ENCODE results near the gene ZNF32. TPM values are rescaled to one million over a fixed set of nuclear protein-coding genes. Genes with fewer than 3 reads are reported as not detected.
"Not testable (repeated sequence)": the region's sequence is repeated elsewhere in the genome, so short reads cannot be mapped to it uniquely, and the experiment has no call there.

Gene ZNF32
- total RNA-seq, 1 experiment from 2014 or later = 17.8 TPM

DNA sequence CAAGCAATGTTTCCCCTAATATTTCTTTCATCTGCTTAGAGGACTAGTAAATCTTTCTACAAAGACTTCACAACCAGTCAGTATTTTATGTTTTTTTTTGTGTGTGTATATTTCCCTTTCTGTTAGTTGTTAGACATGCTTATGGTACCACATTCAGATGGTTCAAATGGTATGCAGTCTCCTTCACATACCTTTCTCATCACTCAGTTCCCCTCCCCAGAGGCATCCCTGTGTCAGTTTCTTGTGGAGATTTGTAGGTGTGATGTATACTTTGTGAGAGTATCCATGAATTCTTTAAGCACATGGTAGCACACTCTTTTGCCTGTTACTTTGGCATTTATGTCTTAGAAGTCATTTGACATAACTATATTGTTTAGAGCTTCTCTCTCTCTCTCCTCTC is 38.0 kb downstream of the ZNF32 start:
- no peak for DNase-seq
- intact Hi-C loops (cut with micrococcal nuclease; ENCODE audit: unreplicated experiment) = no loop called here
- Mint-ChIP-seq H3K4me3 (ENCODE audit: low read depth, unreplicated experiment) (no peak overlapping the region), H3K27me3 (ENCODE audit: unreplicated experiment) (no peaks in the 10 kb centered on the region), H3K27ac (ENCODE audit: unreplicated experiment) (no peak overlapping the region), H3K36me3 (ENCODE audit: insufficient read depth, unreplicated experiment) (peaks cover 35% of the 10 kb centered on the region), H3K9me3 (ENCODE audit: low read depth, unreplicated experiment) (peaks cover 14% of the 10 kb centered on the region), H3K4me1 (ENCODE audit: low read depth, unreplicated experiment) (peaks cover 7% of the 10 kb centered on the region)
- CTCF ChIA-PET = no interaction called here
- TF ChIP-seq, protein P1, sequence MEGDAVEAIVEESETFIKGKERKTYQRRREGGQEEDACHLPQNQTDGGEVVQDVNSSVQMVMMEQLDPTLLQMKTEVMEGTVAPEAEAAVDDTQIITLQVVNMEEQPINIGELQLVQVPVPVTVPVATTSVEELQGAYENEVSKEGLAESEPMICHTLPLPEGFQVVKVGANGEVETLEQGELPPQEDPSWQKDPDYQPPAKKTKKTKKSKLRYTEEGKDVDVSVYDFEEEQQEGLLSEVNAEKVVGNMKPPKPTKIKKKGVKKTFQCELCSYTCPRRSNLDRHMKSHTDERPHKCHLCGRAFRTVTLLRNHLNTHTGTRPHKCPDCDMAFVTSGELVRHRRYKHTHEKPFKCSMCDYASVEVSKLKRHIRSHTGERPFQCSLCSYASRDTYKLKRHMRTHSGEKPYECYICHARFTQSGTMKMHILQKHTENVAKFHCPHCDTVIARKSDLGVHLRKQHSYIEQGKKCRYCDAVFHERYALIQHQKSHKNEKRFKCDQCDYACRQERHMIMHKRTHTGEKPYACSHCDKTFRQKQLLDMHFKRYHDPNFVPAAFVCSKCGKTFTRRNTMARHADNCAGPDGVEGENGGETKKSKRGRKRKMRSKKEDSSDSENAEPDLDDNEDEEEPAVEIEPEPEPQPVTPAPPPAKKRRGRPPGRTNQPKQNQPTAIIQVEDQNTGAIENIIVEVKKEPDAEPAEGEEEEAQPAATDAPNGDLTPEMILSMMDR (IDR thresholded peaks at IDR 0.05; ENCODE audit: unreplicated experiment) = no peak
- no TSS peak for BruUV-seq (replicated peaks)

DNA sequence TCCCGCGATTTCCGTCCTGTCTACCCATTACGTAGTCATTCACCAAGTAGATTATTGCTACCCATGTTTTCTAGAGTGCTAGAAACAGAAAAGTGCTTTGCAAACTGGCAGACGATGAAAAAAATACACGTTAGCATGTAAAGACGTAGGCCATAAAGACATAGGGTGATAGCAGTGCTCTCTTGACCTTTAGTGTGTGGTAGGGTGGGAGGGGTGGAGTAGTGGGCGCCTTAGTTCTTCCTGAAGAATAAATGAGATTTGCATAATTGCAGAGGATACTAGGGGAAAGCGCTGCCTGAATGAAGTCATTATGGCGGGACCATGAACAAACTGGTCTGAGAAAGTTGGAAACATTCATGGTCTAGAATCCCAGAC is 41.5 kb downstream of the ZNF32 start:
- no peak for DNase-seq
- no peak overlapping the region for H3K27ac Mint-ChIP-seq (ENCODE audit: unreplicated experiment)
- peak overlapping the region; percentile 71 for H3K4me3 Mint-ChIP-seq (ENCODE audit: low read depth, unreplicated experiment)
- CTCF ChIA-PET = no interaction called here
- peaks cover 7% of the 10 kb centered on the region for H3K4me1 Mint-ChIP-seq (ENCODE audit: low read depth, unreplicated experiment)
- H3K27me3 Mint-ChIP-seq (ENCODE audit: unreplicated experiment) = peaks cover 5% of the 10 kb centered on the region
- no TSS peak for BruUV-seq (replicated peaks)
- intact Hi-C loops (cut with micrococcal nuclease; ENCODE audit: unreplicated experiment) = no loop called here
- H3K36me3 Mint-ChIP-seq (ENCODE audit: insufficient read depth, unreplicated experiment) = peaks cover 24% of the 10 kb centered on the region
- TF ChIP-seq, protein P1 (IDR thresholded peaks at IDR 0.05; ENCODE audit: unreplicated experiment) = no peak
- peaks cover 8% of the 10 kb centered on the region for H3K9me3 Mint-ChIP-seq (ENCODE audit: low read depth, unreplicated experiment)

DNA sequence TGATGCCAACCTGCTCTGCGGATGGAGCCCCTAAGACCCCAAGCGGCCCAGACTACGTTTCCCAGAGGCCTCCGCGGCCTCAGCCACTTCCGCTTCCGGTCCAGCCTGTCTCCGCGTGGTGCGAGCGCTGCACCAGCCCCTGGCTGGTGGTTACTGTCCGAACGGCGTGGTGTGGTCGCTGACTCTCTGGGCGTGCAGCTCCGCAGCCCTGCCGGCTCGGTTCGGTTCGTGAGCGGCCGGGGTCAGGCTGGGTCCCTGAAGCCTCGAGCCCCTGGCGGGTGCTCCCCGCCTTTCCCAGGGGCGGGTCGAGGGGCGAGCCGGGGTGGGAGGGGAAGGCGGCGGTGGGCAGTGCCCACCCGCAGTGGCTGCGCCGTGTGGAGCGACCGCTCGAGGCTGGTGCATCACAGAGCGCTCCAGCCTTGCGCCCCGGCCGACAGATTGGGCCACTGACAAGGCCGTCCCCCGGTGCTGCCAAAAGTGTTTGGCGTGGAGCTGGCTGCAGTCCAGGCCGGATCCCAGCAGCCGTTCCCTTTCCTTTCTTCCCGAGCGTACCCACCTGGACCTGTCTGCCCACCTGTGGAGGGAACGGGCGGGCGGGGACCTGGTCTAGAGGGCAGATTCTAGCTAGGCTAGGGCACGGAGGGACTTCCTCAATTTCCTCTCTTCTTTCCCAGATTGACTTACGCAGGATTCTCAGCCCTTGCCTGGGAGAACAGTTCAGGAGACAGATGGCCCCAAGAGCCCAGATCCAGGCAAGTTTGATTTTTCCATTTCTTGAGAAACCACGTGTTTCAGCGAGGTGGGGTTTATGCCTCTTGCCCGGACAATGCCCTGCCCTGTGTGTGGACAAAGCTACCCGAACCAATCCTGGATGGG is 42.1 kb downstream of the ZNF32 start, which contains the start of gene ZNF485:
ZNF485 (plus strand) TSS at position 116 of the 876 bp plus-strand sequence; CDS start at position 729, 613 bp downstream.
- CTCF ChIA-PET = no interaction called here

DNA sequence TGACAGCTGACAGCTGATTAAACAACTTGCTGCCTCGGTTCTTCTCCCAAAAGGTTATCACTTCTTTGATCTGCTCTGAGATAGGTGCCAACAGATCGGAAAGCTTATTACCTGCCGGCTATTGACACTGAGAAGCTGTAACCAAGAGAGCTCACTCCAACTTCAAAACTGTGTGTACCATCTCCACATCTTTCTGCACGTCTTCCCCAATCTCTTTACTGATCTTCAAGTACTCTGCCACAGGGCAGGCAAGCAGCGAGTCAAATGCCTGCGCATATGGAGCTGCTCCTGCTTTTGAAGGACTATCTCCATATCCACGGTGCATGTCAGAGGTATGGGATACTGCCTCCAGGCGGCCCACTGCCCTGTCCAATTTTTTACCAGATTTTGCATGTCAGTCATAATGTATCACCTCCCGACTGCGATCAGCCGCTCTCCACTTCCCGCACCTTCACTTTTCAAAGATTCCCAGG is 42.8 kb downstream of the ZNF32 start:
- peaks cover 7% of the 10 kb centered on the region for H3K4me1 Mint-ChIP-seq (ENCODE audit: low read depth, unreplicated experiment)
- CTCF ChIA-PET = no interaction called here
- TF ChIP-seq, protein P1 (IDR thresholded peaks at IDR 0.05; ENCODE audit: unreplicated experiment) = no peak
- no peak overlapping the region for H3K27ac Mint-ChIP-seq (ENCODE audit: unreplicated experiment)
- no peak for DNase-seq
- H3K27me3 Mint-ChIP-seq (ENCODE audit: unreplicated experiment) = peaks cover 14% of the 10 kb centered on the region
- H3K9me3 Mint-ChIP-seq (ENCODE audit: low read depth, unreplicated experiment) = peaks cover 12% of the 10 kb centered on the region
- H3K36me3 Mint-ChIP-seq (ENCODE audit: insufficient read depth, unreplicated experiment) = peaks cover 24% of the 10 kb centered on the region
- peak overlapping the region; percentile 71 for H3K4me3 Mint-ChIP-seq (ENCODE audit: low read depth, unreplicated experiment)
- intact Hi-C loops (cut with micrococcal nuclease; ENCODE audit: unreplicated experiment) = no loop called here
- no TSS peak for BruUV-seq (replicated peaks)

More for the DNA sequence above, 42.1 kb downstream of the ZNF32 start, which contains the start of gene ZNF485:
- TF ChIP-seq, protein P1 (IDR thresholded peaks at IDR 0.05; ENCODE audit: unreplicated experiment) = no peak
- BruUV-seq (replicated peaks) = no TSS peak
- Mint-ChIP-seq H3K9me3 (ENCODE audit: low read depth, unreplicated experiment) (peaks cover 12% of the 10 kb centered on the region), H3K4me3 (ENCODE audit: low read depth, unreplicated experiment) (peak within 1 kb of the TSS; percentile 71), H3K27me3 (ENCODE audit: unreplicated experiment) (peaks cover 11% of the 10 kb centered on the region), H3K27ac (ENCODE audit: unreplicated experiment) (no peak within 1 kb of the TSS), H3K4me1 (ENCODE audit: low read depth, unreplicated experiment) (peaks cover 7% of the 10 kb centered on the region), H3K36me3 (ENCODE audit: insufficient read depth, unreplicated experiment) (peaks cover 24% of the 10 kb centered on the region)
- DNase-seq = peak; percentile 71
- intact Hi-C loops (cut with micrococcal nuclease; ENCODE audit: unreplicated experiment) = no loop called here

DNA sequence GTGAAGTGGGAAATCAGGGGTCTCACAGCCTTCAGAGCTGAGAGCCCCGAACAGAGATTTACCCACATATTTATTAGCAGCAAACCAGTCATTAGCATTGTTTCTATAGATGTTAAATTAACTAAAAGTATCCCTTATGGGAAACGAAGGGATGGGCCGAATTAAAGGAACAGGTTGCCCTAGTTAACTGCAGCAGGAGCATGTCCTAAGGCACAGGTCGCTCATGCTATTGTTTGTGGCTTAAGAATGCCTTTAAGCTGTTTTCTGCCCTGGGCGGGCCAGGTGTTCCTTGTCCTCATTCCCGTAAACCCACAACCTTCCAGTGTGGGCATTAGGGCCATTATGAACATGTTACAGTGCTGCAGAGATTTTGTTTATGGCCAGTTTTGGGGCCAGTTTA is 47.1 kb downstream of the ZNF32 start:
- DNase-seq; H3K27ac Mint-ChIP-seq (ENCODE audit: unreplicated experiment); H3K4me1 Mint-ChIP-seq (ENCODE audit: low read depth, unreplicated experiment); H3K9me3 Mint-ChIP-seq (ENCODE audit: low read depth, unreplicated experiment); BruUV-seq (replicated peaks); H3K36me3 Mint-ChIP-seq (ENCODE audit: insufficient read depth, unreplicated experiment); H3K4me3 Mint-ChIP-seq (ENCODE audit: low read depth, unreplicated experiment); intact Hi-C loops (cut with micrococcal nuclease; ENCODE audit: unreplicated experiment); CTCF ChIA-PET: not testable (repeated sequence)
- H3K27me3 Mint-ChIP-seq (ENCODE audit: unreplicated experiment) = peaks cover 14% of the 10 kb centered on the region

All from Calu3 (cell line).